GM18502 (cell line): ENCODE data around the gene PRKAG2.

Source experiments
- ATAC-seq: cut with Tn5 transposase; IDR thresholded peaks from one replicate; pipeline ENCODE4 v1.9.1; 2021; ENCODE audit warnings: mild to moderate bottlenecking; ENCODE audit not compliant: unreplicated experiment, poor library complexity

The PRKAG2 gene

DNA sequence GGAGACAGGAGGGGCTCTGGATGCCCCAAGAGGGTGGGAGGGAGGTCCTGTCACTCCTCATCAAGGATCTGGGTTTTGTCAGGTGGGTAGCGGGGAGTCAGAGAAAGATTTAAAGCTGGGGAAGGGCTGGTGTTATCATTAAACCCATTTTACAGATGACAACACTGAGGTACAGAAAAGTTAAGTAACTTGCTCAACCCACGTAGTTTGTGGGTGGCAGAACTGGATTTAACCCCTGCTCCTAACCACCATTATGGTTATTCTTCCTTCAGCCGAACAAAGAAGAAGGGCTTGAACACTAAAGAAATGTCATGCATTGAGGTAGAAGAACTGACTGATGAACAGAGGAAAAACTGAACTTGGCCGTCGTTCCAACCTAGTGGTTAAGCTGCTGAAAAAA, 24.9 kb upstream of the PRKAG2 start:
- ATAC-seq: no peak

DNA sequence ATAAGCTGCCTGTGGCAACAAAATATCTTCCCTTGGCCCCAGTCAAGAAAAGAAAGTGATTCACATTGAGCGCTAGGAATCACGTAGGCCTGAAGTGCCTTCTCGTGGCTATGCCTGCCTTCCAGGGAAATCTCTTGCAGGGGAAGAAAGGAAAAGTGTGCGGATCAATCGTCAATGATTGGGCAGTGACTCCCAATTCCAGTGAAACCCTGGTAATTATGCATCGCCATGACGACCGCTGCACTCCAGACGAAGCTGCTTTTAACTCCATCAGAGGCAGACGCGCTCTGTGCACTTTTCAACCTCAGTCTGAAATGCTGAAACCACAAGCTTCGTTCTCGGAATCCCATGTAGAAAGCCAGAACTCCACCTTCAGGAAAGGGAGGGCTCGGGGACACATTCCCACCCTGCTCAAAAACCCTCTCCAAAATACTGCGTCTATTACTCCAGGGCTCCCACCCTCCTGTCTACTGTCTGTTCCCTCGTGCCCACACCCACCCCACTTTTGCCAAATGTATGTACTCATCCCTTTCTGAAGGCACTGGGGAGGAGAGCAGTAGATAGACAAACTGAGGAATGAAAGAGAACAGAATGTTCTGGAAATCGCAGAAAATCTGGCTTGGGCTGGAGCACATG, 24.2 kb upstream of the PRKAG2 start:
- ATAC-seq: no peak

DNA sequence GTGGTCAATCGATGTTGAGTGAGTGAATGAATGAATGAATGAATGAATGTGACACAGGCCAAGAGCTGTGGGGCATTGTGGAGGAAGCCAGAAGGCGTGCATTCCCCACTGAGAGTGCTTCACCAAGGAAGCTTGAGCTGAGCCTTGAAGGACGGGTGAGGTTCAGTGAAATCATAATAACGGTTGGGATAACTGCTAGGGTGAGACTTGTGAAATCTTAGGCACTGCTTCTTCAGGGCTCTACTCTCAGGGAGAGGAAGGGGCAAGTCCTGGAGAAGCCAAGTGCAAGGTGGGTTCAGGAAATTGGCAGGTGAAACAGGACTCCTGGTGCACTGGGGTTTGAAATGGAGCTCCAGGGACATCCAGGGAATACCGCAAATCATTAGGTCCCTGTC, 23.7 kb upstream of the PRKAG2 start:
- ATAC-seq: no peak

DNA sequence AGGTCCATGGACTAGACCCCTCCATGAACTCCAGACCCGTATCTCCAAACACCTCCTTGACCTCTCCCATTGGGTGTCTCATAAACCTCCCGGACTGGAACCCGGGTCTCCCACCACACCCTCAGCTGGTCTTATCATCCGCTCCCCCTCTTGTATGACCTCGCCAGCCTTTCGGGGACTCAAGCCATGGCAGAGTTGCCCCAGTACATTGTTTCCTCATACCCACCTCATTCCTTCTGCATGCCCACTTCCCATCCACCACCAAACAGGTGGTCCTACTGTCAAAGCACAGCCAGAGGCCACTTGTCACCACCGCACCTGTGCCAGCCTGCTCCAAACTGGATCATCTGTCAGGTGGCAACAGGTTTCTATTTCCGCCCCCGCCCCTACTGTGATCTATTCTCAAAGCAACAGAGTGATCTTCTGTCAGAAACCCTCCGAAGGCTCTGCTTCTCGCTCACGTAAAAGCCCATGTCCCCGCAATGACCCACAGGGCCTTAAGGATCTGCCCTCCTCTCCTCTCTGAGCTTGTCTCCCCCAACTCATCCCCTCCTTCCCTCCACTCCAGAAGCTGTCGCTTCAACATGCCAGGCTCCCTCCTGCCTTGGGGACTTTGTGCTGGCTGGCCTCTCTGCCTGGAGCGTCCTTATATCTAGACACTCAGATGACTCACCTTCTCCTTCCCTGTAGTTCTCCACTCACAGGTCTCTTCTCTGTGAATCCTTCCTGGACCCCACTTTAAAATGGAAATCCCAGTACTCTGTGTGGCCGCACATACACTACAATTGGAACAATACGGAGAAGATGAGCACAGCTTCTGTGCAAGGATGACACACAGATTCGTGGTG, 22.8 kb upstream of the PRKAG2 start:
- ATAC-seq: no peak

DNA sequence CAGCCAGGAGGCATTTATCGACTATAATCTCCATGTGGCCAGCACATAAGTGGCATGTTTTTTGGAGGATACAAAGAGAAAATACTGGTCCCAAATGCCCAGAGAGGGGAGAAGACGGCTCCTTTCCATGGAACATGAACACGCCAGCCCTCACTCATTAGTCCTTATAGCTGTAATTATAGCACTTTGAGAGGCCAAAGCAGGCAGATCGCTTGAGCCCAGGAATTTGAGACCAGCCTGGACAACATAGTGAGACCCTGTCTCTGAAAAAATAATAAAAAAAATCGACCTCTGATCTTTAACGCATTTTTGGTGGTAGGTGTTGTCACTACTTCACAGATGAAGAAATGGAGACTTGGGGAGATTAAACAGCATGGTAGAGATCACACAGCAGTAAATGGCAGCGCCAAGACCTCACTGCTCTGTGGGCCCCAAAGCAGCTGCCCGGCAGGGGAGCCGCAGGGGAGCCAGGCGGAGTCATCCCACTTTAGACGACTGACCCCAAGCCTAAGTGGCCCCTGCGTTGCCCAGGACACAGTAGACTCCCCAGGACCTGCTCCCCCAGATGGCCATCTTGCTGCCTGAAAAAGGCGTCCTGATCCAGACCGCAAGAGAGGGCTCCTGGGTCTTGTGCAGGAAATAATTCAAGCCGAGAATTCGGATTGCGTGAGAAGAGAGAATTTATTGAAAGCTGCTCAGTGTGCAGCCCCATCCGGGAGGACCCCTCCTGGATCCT, 21.2 kb upstream of the PRKAG2 start:
- ATAC-seq: no peak

DNA sequence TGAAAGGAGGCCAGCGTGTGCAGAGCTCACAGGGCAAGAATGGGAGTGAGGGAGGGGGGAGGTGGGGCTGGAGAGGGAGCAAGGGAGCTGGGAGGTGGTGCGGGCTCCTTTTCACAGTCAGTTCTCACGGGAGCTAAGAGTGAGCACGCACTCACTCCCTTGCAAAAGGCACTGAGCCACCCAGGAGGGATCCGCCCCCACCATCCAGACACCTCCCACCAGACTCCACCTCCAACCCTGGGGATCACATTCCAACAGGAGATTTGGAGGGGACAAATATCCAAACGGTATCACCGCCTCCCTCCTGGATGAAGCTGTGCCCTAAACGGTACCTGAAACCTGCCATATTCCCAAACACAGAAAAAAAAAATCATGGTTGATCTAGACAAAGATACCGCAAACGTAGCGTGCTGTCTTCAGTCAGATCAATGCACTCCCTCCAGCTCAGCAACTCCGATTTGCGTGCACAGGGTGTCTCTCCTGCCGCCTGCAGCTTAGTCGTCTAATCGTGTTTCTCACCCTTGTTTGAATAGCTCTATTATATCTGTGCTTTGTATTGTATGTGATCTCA, 20.3 kb upstream of the PRKAG2 start:
- no peak for ATAC-seq

DNA sequence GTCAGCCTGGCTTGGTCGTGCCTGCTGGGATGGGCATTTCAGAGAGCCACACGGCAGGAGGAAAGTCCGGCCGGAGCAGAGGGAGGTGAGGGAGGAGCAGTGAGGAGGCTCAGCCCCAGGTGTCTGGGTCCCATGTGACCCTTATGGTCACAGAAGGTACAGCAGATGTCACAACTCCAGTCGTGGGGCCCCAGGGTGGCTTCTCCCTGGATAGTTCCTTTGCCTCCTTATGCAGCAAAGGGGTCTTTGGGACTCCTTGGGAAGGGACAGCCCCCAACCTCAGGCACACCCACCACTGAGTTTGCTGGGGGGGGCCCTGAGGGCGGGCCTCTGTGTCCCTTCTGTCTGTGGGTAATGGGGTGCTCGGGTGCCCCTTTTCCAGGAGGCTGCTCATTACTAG, 19.6 kb upstream of the PRKAG2 start:
- ATAC-seq: no peak

DNA sequence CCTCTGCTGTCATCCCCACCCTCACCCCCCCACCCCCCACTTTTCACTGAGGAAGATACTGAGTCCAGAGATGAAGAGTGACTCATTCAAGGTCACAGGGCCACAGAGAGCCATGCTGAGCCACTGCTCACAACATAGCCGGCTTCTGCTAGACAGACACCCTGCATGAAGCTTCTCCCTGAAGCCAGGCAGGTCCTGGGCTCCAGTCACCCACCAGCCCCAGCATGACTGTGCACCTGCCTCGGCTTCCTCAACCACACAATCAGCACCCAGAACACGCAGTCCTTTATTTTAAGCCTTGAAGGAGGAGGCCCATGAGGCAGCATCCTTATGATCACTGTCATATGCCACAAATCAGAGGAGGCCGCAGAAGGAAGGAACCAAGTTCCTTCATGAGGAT, 19.2 kb upstream of the PRKAG2 start:
- ATAC-seq: no peak

DNA sequence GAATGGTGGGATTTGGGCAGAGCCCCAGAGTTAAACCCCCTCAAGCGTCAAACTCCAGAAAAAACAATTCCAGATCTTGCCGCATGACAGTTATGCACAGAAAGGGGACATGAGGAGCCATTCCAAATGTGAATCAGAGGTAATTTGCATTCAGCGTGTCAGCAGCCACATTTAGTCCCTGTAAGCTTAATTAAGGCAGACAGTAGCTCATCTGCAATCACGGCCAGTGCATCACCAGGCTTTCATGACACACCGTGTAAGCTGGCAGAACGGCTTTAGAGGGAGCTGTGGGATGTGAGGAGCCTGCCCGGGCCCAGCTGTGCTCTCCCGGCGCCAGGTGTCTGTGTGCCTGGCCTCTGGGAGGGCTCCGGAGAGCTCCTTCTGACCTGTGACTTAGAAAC, 18.7 kb upstream of the PRKAG2 start:
- ATAC-seq: no peak

DNA sequence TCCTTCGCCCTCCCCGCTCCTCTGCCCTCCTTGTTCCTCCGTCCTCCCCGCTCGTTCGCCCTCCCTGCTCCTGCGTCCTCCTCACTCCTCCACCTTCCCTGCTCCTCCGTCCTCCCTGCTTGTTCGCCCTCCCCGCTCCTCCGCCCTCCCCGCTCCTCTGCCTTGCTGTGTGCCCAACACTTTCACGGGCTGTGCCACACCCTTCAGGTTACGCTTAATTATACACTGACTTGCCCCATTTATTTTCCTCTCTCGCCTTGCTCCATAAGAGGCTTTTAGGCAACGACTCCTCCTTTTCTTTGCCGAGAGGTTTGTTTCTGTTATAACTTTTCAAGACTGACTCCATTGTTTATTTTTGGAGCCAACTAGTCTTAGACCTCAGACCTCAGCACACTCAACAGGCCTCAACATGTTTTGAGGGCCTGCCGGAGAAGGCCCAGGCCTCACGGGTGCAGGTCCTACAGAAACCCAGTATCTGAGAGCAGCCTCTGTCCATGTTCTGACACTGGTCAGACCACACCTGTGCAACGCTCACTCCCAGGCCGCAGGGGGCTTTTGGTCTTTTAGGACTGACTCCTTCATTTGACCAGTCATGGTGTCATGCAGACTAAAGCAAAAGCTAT, 18.2 kb upstream of the PRKAG2 start:
- no peak for ATAC-seq

DNA sequence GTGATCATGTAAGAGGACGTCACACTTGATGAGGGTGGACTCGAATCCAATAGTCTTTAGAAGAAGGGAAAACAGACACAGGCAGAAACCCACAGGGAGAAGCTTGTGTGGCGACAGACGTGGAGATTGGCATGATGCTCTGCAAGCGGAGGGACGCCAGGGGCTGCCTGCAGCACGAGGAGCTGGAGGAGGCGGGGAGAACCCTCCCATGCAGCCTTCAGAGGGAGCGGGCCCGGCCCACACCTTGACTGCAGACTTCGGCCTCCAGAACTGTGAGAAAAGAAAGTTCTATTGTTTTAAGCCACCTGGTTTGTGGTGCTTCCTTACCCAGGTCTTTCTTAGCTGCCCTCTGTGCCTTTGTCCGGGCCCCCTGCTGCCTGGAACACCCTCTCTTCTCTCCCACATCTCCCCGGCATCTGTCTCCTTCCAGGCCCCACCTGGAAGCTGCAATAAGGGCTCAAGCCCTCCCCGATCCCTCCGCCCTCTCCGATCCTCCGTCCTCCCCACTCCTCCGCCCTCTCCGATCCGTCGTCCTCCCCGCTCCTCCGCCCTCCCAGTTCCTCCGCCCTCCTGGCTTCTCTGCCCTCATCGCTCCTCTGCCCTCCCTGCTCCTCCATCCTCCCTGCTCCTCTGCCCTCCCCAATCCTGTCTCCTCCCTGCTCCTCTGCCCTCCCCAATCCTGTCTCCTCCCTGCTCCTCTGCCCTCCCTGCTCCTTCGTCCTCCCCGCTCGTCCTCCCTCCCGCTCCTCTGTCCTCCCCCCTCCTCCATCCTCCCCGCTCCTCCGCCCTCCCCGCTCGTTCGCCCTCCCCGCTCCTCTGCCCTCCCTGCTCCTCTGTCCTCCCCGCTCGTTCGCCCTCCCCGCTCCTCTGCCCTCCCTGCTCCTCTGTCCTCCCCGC, 17.4 kb upstream of the PRKAG2 start:
- no peak for ATAC-seq

DNA sequence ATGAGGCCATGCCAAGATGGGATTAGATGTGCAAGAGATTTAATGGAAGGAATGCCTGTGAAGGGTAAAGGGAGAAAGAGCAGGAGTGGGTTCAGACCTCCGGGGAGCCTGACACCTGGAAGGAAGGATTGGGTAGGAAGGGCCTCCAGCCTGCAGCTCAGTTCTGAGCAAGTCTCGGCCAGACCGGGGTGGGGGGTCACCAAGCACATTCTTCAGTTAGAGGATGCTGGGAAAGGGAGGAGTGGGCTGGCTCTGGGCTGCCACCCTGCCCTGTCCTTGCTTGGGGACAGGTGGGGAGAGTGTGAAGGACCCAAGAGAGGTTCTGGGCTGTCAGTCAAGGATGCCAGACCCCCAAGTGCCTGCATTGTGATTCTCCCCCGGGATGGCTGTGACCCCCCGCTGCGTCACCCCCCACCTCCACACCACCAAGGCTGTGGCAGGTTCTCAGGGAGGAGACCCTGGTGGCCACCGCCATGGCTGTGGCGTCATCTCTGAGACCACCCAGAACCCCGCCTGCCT, 16.5 kb upstream of the PRKAG2 start:
- ATAC-seq: no peak

DNA sequence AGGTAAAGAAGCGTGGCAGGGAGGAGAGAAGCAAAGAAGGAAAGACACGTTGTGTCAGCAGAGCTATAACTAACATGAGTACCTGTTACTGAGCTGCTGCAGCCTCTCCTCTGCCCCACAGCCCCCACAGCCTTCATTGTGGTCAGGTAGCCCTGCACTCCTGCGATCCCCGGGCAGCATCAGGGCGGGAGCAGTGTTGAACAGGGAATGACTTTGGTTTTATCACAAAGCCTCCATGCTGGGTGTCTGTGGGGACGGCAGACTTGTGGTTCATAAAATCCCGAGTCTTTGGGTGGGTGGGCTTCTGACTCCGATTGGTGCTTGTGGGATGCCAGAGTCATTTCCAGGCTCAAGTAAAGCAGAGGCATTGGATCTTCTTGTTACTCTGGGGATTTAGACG, 14.8 kb upstream of the PRKAG2 start:
- ATAC-seq: no peak

DNA sequence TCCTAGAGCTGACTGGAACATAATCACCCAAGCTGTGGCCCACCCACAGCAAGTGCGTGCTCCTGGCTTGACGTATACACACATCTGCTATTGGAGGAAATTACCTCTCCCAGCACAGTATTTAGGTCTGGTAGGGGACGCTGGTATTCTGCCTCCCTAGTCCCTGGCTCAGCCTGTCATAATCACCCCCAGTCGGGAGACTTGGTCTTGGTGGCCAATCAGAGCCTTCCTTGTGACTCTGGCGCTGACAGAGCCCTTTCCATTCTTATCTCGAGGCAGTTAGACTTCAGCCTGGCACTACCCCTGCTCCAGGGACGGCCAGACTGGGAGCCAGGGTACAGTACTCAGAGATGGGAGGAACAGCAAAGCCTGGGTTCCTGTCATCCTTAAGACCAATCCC, 14.3 kb upstream of the PRKAG2 start:
- ATAC-seq: no peak

DNA sequence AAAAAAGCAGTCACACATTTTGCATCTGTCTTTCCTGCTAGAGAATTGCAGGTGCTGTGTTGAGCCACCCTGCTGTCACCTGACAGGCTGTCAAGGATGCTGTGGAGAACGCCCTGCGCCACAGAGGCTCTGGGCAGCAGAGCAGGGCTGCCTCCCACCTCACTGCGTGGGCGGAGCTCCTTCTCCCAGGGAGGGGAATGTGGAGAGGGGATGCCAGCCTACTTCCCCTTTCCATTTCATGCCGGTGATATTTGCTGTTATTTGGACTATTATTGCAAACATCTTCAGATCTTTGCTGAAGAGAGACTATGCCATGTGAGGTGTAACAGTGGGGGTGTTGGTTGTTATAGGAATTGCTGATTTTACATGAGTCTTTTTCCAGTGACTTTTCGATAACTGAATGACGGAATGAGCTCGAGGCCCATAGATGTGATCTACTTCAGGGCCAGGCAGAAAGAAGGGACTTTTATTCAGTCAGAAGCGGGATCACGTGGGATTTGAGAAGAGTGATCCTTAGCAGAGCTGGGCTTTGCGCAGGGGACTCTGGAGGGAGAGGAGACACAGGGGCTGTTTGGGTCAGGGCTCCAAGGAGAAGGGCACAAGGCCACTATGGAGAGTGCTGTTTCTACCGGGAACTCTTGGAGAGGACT, 13.6 kb upstream of the PRKAG2 start:
- no peak for ATAC-seq

DNA sequence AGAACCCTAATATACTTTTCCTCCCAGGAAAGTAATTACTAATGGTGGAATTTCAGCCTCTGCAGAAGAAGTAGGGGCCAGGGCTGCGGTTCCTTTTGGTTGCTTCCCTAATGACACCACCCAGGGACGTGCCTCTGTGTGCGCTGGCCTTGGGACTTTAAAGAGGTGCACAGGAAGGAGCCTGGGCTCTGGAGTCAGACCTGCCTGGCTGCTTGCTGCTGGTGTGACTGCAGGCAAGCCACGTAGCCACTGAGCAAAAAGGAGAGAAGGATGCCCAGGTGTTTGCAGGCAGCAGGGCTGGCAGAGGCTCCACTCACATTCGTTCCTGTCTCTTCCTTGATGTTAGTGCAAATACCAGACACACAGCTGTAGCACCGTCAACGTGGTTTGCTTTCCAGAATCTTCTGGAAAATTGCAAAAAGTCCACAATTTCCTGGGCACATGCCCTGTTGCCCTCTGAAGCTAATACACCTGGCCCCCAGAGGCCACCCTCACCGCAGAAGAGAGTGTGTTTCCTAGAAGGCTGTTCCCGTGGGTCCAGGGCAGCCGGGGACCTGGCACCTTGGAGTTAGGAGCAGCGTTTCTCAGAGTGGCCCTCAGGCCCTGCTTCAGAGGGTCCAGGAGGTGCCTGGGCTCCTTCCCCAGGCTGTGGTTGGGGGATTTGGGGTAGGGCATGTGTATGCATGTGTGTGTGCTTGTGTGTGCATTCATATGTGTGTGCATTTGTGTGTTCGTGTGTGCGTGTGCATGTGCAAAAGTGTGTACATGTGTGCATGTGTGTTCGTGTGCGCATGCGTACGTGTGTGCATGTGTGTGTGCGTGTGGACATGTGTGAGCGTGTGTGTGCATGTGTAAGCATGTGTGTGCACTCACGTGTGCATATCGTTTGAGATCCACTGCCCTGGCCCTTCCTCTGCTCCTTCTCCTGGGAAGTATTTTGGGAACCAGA, 12.8 kb upstream of the PRKAG2 start:
- no peak for ATAC-seq

DNA sequence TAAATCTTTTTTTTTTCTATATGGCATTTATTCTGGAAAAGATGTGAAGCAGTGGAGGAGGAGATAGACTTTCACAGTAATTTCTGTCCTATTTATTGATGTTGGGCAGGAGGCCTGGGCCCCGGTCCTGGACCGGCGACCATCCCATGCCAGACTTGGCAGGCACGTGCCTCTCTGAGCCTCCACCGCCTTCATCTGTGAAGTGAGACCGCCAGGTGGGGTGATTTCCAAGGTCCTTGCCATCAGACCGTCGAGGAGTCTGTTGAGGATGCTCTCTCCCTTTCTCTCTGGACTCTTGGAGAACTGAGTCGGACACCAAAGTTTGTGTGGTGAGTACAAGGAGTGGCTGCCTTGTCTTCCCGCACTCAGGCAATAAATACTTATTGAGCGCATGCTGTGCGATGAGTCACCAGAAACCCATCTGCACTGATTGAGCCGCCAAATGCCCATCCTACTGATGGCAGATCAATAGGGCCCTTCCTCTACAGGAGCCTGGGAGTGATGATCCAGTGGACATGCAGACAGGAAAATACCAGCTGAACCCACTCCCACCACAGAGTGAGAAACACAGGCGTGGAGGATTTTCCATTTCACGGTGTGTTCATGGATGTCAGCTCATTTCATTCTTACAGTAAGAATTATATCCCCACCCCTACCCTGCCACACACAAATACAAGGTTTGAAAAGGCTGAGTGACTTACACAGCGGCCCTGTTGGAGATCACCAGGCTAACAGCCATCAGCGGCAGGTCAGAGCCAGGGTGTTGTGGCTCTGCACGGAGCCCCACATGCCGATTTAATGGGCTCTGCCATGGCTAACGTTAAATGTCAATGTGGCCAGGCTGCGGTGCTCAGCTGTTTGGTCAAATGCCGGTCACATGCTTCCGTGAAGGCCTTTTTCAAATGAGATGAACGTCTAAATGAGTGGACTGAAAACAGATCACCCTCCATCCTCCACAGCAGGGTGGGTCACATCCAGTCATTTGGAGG, 11.5 kb upstream of the PRKAG2 start:
- ATAC-seq: no peak
